Heart left ventricle (tissue), 16 donors: ENCODE data around the gene LMF1. TPM values are rescaled to one million over a fixed set of nuclear protein-coding genes. Genes with fewer than 3 reads are reported as not detected.

Experiments
- ATAC-seq, 4 donors: fragments of 200-7000 bp; cut with Tn5 transposase; one replicate each; pipeline ENCODE4 v1.9.1; 2020 to 2022; ENCODE audit warnings: moderate library complexity in 4 of 4, mild to moderate bottlenecking in 3 of 4, moderate number of reproducible peaks in 1 of 4
- DNase-seq, 5 donors: peaks; one replicate each; pipeline ENCODE4 v3.0.0-alpha.2; 2020
- H3K27ac ChIP-seq, 12 donors: fragments of 200-600 bp; sonication (generic) in 4 of 12; one replicate each; pipeline versions ENCODE4 v1.5.0 to v1.8.0; 2016 to 2022; ENCODE audit warnings: mild to moderate bottlenecking in 2 of 12
- H3K27me3 ChIP-seq, 9 donors: fragments of 200-600 bp; sonication (generic) in 2 of 9; one replicate each; pipeline versions ENCODE4 v1.5.1 to v1.8.0; 2016 to 2022; ENCODE audit warnings: mild to moderate bottlenecking in 3 of 9
- H3K36me3 ChIP-seq, 9 donors: fragments of 200-600 bp; sonication (generic) in 2 of 9; one replicate each; pipeline versions ENCODE4 v1.5.0 to v1.8.0; 2018 to 2022; ENCODE audit warnings: mild to moderate bottlenecking in 2 of 9
- H3K4me1 ChIP-seq, 12 donors: fragments of 200-600 bp; sonication (generic) in 4 of 12; one replicate each; pipeline versions ENCODE4 v1.5.0 to v1.8.0; 2016 to 2022; ENCODE audit warnings: mild to moderate bottlenecking in 3 of 12
- H3K4me3 ChIP-seq, 12 donors: fragments of 200-600 bp; sonication (generic) in 4 of 12; one replicate each; pipeline versions ENCODE4 v1.5.0 to v1.8.0; 2017 to 2022; ENCODE audit warnings: mild to moderate bottlenecking in 9 of 12, moderate library complexity in 4 of 12
- H3K9me3 ChIP-seq, 12 donors: fragments of 200-600 bp; sonication (generic) in 4 of 12; one replicate each; pipeline versions ENCODE4 v1.5.0 to v1.8.0; 2016 to 2022; ENCODE audit warnings: mild to moderate bottlenecking in 1 of 12
- CTCF ChIP-seq, 12 donors: fragments of 200-600 bp; sonication (generic) in 4 of 12; IDR thresholded peaks; one replicate each; pipeline versions ENCODE4 v1.5.0 to v1.8.0; 2018 to 2022; ENCODE audit warnings: antibody characterized with exemption in 12 of 12, mild to moderate bottlenecking in 5 of 12
- POLR2A ChIP-seq, 2 donors: fragments of 450-650 bp; IDR thresholded peaks; one replicate each; pipeline ENCODE4 v1.6.1; 2017; ENCODE audit warnings: antibody characterized with exemption in 2 of 2, mild to moderate bottlenecking in 2 of 2, moderate library complexity in 2 of 2
- WGBS, 4 donors: extraction: QIAGEN DNeasy Blood & Tissue Kit in 2 of 4; methylation state at CpG; one replicate each; pipeline versions ENCODE4 v1.1.5 to v1.1.7; 2013 to 2018; 5-methylcytosine and 5-hydroxymethylcytosine counted together
- intact Hi-C, 10 donors: fragments of 100-400 bp; cut with DNase I; formaldehyde crosslinking; loops; one replicate each; pipeline versions ENCODE4 v1.11.1 to v1.14.2; 2022
- polyA plus RNA-seq, 2 donors: library from polyadenylated mRNA; stranded (reverse); fragments of 200-250 nt; gene quantifications; one replicate each; pipeline ENCODE4 v1.2.3, GENCODE V29; 2013
- total RNA-seq, 9 donors: library from RNA; depleted of rRNA in 2 of 9; stranded (reverse); fragments of >200 nt in 2 of 9; fragmentation: NEBNext Ultra II Directional in 3 of 9; extraction: Animal tissue kit (Norgen Biotek cat#: 25700) in 3 of 9; gene quantifications; one replicate each; pipeline versions ENCODE4 v1.1.0 to v1.2.4, GENCODE V29; 2016 to 2023
- donor health status: ischemic (EF 13 %, LVEDD 7.1; RV severe dilation, severe dysfunction).
- donor health status: healthy with polysubstance abuse.
- donor health status: DM: no; HTN: yes; CAD: no.
- donor health status: DM: no; HTN: no; CAD: no.
- donor health status: ischemic (EF 25% LVEDD 6.9; RV normal size, moderate dysfunction).
- donor health status: ischemic (EF 25% LVEDD 5.7; RV mildly dilated, moderate dysfunction).
- donor health status: healthy.
- donor health status: DM: yes; HTN: yes; CAD: no.
- donor health status: ischemic (EF 35%, LVEDD 5.7; RV mildly dilated, moderate dysfunction).
- donor health status: nonischemic (EF 11% LVEDD 7.7; RV severe dilation, severe dysfunction).
- donor health status: DM: yes; HTN: yes; CAD: no.
- donor health status: PGD.
- donor health status: ischemic (EF 29% LVEDD 5.4; RV normal size, mild dysfunction).
- donor health status: nonischemic (EF 23%, LVEDD 6.1; RV moderate dilation, normal function).

Gene LMF1
- total and polyA plus RNA-seq, 11 donors, result 4.3 to 19.2 (median 7.1) TPM

GRCh38 chr16:814974-815373 is 155.8 kb downstream of the LMF1 start:
- TF ChIP-seq POLR2A (IDR thresholded peaks at IDR 0.05) (no peak), CTCF (IDR thresholded peaks at IDR 0.05) (no peak)
- H3K36me3 ChIP-seq, result no peaks in the 10 kb centered on the region
- DNase-seq, result no peak
- no peak overlapping the region for H3K27ac ChIP-seq
- ATAC-seq, result no peak
- H3K9me3 ChIP-seq, result peaks cover 0 to 8% (median 0%) of the 10 kb centered on the region in 12 donors
- H3K27me3 ChIP-seq, result peaks cover 10 to 87% (median 31%) of the 10 kb centered on the region in 9 donors
- intact Hi-C loops, result loop anchor here in 6 of 10 donors (2.0 to 10.0 kb wide), 5 partner anchors 240 to 380 kb away; partner anchors contain the start of gene C1QTNF8 (in 2 of the 6)
- peaks cover 0 to 20% (median 0%) of the 10 kb centered on the region in 12 donors for H3K4me1 ChIP-seq
- WGBS, 4 donors, result 77 to 84% (median 81%) methylated on average over 9 of the region's 9 CpGs
- H3K4me3 ChIP-seq, result no peak overlapping the region

DNA sequence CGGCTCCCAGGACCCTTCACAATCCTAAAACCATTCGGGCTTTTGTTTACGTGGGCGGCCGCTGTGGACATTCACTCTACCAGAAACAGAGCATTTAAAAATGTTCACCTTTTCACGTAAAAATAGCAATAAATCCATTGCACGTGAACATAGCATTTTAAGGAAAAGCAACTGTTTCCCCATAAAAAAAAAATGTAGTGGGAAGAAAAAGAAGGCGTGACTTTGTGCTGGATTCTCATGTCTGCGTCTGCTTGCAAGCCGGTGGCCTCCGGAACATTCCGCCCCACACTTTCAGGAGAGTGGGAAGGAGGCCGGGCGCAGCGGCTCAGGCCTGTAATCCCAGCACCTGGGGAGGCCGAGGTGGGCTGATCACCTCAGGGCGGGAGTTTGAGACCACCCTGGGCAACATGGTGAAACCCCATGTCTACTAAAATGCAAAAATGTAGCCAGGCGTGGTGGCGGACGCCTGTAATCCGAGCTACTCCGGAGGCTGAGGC is 156.8 kb downstream of the LMF1 start:
- no peak for ATAC-seq
- no peaks in the 10 kb centered on the region for H3K36me3 ChIP-seq
- peaks cover 0 to 20% (median 0%) of the 10 kb centered on the region in 12 donors for H3K4me1 ChIP-seq
- H3K9me3 ChIP-seq, result peaks cover 0 to 8% (median 0%) of the 10 kb centered on the region in 12 donors
- 61 to 64% (median 62%) methylated on average over 22 of the region's 22 CpGs for WGBS, 4 donors
- peak overlapping the region in 6 of 12 donors; percentile 13 to 41 (median 32) for H3K4me3 ChIP-seq
- no peak for TF ChIP-seq POLR2A (IDR thresholded peaks at IDR 0.05)
- TF ChIP-seq CTCF (IDR thresholded peaks at IDR 0.05), result peak in 3 of 12 donors; percentile 0 to 10 (median 8)
- no peak overlapping the region for H3K27ac ChIP-seq
- peaks cover 10 to 77% (median 26%) of the 10 kb centered on the region in 9 donors for H3K27me3 ChIP-seq
- intact Hi-C loops, result loop anchor here in 9 of 10 donors (1.0 to 10.0 kb wide), 8 partner anchors 241 to 381 kb away; partner anchors contain the start of gene C1QTNF8 (in 2 of the 9)
- no peak for DNase-seq

- 10 to 26% (median 13%) methylated on average over 12 to 67 of the region's 67 CpGs for WGBS, 4 donors
- DNase-seq (peak in 2 of 5 donors; percentile 40 to 63), ATAC-seq (peak in 3 of 4 donors; percentile 64 to 83 (median 67))
- Histone ChIP-seq H3K27me3 (peaks cover 10 to 73% (median 24%) of the 10 kb centered on the region in 9 donors), H3K4me1 (peaks cover 0 to 24% (median 4%) of the 10 kb centered on the region in 12 donors), H3K4me3 (peak overlapping the region in 9 of 12 donors; percentile 13 to 41 (median 28)), H3K36me3 (no peaks in the 10 kb centered on the region), H3K9me3 (peaks cover 0 to 8% (median 0%) of the 10 kb centered on the region in 12 donors), H3K27ac (no peak overlapping the region)
- TF ChIP-seq CTCF (IDR thresholded peaks at IDR 0.05), result peak; percentile 35 to 71 (median 62)
- TF ChIP-seq POLR2A (IDR thresholded peaks at IDR 0.05), result no peak
- intact Hi-C loops, result loop anchor here in 6 of 10 donors (1.0 to 10.0 kb wide), 8 partner anchors 241 to 381 kb away; partner anchors contain the start of gene C1QTNF8 (in 2 of the 6)
These were observed 157.4 kb downstream of the LMF1 start for GRCh38 chr16:813204-813915.

GRCh38 chr16:808085-808386 is 162.7 kb downstream of the LMF1 start:
- no peak for ATAC-seq
- no peak for DNase-seq
- peaks cover 0 to 26% (median 3%) of the 10 kb centered on the region in 9 donors for H3K27me3 ChIP-seq
- H3K4me3 ChIP-seq, result peak overlapping the region; percentile 74 to 98 (median 90)
- H3K4me1 ChIP-seq, result peaks cover 0 to 26% (median 12%) of the 10 kb centered on the region in 12 donors
- H3K36me3 ChIP-seq, result no peaks in the 10 kb centered on the region
- 13 to 42% (median 36%) methylated on average over 18 to 19 of the region's 19 CpGs for WGBS, 4 donors
- H3K9me3 ChIP-seq, result peaks cover 0 to 8% (median 0%) of the 10 kb centered on the region in 12 donors
- TF ChIP-seq POLR2A (IDR thresholded peaks at IDR 0.05) (no peak), CTCF (IDR thresholded peaks at IDR 0.05) (no peak)
- intact Hi-C loops, result no loop called here
- H3K27ac ChIP-seq, result peak overlapping the region in 9 of 12 donors; percentile 90 to 98 (median 94)
